AG09309 (cell line): Measurements from ENCODE around the gene STK32B.

Experiments
- DNase-seq: peaks from one replicate; pipeline ENCODE4 v3.0.0-alpha.2; 2010; ENCODE audit warnings: low read depth
- H3K4me3 ChIP-seq: 2 replicates; pipeline ENCODE4 v1.5.1; 2011; ENCODE audit warnings: mild to moderate bottlenecking, low read depth, low read length, moderate library complexity; ENCODE audit not compliant: control insufficient read depth
- TF ChIP-seq, protein P1 (sequence below): IDR thresholded peaks from 2 replicates; pipeline ENCODE4 v1.5.1; 2011; ENCODE audit warnings: mild to moderate bottlenecking, low read depth, low read length, inconsistent platforms; ENCODE audit not compliant: insufficient read depth, control insufficient read depth; ENCODE audit errors: missing control alignments

The STK32B gene

DNA sequence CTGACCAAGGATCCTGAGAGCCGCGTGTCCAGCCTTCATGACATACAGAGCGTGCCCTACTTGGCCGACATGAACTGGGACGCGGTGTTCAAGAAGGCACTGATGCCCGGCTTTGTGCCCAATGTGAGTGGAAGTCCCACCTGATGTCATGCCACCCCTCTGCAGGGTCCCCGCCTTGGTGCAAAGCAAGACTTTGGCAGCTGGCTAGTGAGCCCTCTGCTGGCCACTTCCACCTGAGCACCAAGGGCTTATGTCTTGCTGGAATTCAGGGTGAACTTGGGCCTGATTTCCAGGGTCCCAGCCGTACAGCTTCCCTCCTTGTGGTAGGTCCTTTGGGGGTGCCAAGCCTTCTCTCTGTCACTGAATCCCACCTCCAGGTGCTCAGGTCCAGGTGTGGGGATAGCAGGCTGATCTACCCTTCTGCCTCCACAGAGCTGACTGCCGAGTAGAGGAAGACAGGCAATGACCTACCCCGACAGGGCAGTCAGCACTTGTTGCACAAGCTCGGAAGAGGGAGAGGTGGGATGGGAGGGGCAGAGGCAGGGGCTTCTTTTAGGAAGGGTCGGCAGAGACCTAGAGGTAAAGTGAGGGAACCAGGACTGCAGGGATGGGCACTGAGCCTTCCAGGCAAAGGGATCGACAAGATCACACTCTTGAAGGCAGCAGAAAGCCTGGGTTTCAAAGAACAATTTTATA is 409.0 kb downstream of the STK32B start:
- TF ChIP-seq, protein P1, sequence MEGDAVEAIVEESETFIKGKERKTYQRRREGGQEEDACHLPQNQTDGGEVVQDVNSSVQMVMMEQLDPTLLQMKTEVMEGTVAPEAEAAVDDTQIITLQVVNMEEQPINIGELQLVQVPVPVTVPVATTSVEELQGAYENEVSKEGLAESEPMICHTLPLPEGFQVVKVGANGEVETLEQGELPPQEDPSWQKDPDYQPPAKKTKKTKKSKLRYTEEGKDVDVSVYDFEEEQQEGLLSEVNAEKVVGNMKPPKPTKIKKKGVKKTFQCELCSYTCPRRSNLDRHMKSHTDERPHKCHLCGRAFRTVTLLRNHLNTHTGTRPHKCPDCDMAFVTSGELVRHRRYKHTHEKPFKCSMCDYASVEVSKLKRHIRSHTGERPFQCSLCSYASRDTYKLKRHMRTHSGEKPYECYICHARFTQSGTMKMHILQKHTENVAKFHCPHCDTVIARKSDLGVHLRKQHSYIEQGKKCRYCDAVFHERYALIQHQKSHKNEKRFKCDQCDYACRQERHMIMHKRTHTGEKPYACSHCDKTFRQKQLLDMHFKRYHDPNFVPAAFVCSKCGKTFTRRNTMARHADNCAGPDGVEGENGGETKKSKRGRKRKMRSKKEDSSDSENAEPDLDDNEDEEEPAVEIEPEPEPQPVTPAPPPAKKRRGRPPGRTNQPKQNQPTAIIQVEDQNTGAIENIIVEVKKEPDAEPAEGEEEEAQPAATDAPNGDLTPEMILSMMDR = peak; percentile 78
- no peak for DNase-seq

DNA sequence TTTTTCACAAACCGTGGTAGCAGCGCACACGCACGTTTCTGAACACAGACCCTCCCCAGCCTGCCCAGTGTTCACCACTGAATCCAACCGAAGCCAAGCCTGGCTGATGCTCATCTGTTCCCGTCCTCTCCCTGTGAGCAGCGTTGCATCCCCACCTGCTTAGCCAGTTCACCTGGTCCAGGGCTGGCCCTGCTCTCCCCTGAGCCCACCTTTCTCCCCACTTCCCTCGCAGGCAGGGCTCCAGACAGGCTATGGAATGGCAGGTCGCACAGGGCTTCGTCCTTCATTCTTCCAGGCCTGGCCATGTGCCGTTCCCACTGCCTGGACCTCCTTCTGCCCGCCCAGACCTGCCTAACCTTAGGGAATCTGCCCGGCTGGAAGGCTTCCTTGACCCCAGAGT is 410.2 kb downstream of the STK32B start:
- no peak overlapping the region for H3K4me3 ChIP-seq
- TF ChIP-seq, protein P1 = no peak
- DNase-seq = no peak

More for the DNA sequence above, 409.0 kb downstream of the STK32B start:
- no peak overlapping the region for H3K4me3 ChIP-seq

DNA sequence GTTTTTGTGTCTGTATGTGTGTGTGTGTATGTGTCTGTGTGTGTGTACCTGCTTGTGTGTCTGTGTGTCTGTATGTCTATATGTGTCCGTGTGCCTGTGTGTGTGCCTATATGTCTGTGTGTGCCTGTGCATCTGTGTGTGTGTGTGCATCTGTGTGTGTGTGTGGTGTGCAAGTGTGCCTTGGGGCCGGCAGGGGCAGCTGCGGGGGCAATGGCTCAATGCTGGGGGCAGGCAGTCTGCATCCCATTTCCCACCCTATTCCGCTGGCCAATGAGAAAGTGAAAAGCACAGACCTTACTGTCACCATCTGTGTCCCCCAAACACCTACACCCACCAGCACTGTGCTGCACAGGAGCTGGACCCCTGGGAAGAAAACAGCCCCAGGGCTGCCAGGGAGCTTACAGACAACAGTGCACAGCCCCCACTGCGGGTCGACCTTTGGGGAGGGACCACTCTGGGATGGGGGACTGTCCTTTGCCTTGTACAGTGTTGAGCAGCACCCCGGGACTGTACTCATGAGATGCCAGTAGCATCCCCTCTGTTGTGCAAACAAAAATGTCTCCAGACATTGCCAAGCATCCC is 411.1 kb downstream of the STK32B start:
- DNase-seq = no peak
- H3K4me3 ChIP-seq = no peak overlapping the region
- TF ChIP-seq, protein P1 = no peak

DNA sequence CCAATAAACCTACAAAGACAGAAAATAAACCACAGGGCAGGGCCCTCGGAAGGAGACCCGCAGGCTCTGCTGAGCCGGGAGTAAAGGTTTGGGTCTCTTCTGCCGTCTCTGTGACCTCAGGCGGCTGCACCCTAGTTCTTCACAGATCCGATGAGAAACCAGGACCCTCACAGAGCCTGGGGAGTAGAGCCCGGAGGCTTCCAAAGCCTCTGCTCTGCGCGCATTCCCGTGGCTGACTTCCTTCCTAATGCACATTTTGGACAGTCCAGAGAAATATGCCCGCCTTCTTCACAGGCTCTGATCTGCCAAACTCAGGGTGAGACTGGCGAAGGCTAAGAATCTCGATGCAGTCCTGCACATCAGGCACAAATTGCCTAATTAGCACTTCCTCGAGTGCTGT is 411.6 kb downstream of the STK32B start:
- no peak for DNase-seq
- H3K4me3 ChIP-seq = no peak overlapping the region
- TF ChIP-seq, protein P1 = no peak

DNA sequence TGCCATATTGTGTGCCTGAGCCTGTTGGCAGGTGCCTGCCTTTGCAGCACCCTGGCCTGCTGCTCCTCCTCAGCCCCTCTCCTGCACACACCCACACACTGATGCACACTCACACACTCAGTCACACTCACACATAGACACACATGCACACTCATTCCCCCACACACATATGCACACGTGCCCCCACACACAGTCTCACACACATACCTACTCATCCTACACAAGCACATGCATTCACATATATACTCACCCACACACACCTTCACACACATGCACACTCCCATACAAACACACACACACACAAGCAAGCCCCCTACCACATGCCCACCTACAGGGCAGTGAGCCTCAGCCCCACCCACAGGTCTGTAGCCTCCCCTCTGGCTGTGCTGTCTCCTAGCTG is 412.1 kb downstream of the STK32B start:
- DNase-seq = no peak
- H3K4me3 ChIP-seq = no peak overlapping the region
- TF ChIP-seq, protein P1 = no peak

DNA sequence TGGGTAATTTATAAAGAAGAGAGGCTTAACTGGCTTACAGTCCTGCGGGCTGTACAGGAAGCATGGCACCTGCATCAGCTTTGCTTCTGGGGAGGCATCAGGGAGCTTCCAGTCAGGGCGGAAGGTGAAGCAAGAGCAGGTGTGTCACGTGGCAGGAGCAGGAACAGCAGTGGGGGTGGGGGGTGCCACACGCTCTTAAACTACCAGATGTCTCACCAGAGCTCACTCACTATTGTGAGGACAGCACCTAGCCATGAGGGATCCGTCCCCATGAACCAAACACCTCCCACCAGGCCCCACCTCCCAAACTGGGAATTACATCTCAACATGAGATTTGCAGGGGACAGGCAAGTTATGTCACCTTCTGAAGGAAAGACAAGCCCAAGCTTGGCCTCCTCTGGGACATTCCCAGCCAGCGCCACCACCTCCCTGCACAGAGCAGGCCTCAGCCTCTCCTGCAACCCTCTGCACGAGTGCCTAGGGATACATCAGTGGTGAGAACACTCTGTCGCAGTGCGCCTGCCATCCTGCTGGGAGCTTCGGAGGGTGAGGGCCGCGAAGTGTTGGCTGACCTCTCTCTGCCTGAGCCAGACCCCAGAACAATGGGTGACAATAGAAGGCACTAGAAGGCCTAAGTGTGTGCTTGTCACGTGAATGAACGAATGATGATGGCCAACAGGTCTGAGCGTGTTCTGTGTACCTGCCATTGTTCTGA is 412.8 kb downstream of the STK32B start:
- DNase-seq = no peak
- H3K4me3 ChIP-seq = no peak overlapping the region
- TF ChIP-seq, protein P1 = no peak
